GM18868 (cell line): Measurements from ENCODE around the gene ARHGAP26.

ENCODE experiments used
- ATAC-seq: cut with Tn5 transposase; IDR thresholded peaks from one replicate; pipeline ENCODE4 v1.9.1; 2021; ENCODE audit warnings: mild to moderate bottlenecking, moderate library complexity; ENCODE audit not compliant: unreplicated experiment

ARHGAP26 gene

DNA sequence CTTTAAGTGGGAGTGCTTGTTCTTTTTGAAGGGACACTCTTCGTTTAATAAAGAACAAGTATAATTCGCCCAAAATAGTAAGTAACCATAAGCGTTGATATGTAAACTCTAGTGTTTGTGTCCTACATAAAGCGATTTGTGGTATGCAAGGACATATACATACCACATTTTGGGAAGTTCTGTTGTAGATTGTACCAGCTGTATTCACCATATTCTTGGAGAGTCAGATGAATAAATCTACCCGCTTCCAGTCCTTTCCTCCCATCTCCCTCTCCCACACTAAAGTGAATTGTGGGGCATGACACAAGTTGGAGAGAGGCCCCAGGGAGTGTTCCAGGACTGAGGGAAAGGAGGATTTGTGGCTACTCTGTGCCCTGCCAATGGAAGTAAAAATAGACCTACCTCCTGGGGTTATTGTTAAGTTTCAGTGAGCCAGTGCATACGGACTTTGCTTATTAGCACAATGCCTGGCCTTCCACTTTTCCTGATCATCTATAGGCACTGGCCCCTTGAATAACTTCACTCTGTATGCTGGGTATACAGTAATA is 40.6 kb downstream of the ARHGAP26 start:
- ATAC-seq = no peak

DNA sequence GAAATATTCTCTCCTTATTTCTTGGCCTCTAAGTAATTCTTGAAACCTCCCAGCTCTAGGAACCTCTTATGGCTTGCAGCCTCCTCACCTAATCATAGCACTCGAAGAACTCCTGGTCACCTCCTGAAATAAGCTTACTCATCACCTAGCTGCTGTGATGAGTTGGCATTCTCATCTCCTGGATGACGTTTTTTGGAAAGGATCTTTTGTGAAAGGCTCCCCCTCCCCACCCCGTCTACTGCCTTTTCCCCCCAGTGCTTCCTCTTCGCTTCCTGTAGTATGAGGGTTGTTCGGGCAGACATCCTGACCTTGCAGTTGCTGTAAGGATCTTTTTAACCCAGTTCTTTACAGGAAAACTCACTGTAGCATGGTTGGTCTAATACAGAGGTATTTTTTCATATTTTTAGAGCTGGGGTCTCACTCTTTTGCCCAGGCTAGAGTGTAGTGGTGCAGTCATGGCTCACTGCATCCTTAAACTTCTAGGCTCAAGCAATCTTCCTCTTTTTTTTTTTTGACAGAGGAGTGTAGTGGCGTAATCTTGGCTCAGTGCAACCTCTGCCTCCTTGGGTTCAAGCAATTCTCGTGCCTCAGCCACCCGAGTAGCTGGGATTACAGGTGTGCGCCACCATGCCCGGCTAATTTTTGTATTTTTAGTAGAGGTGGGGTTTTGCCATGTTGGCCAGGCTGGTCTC is 41.8 kb downstream of the ARHGAP26 start:
- no peak for ATAC-seq

DNA sequence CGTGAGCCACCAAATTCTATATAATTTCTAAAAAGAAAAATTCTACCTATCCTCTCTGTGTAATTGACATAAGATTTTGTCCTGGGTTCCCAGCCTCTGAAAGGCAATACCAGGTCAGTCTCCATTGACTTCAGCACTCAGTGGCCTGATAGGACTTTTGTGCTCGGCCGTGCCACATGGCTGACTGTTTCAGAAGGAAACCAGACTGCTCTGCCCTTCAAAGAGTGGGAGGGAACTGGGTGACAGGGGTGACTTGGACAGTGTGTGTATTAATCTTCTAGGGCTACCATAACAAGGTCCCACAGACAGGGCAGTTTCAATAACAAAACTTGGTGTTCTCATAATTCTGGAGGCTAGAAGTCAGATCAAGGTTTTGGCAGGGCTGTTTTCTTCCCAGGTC is 43.0 kb downstream of the ARHGAP26 start:
- no peak for ATAC-seq

DNA sequence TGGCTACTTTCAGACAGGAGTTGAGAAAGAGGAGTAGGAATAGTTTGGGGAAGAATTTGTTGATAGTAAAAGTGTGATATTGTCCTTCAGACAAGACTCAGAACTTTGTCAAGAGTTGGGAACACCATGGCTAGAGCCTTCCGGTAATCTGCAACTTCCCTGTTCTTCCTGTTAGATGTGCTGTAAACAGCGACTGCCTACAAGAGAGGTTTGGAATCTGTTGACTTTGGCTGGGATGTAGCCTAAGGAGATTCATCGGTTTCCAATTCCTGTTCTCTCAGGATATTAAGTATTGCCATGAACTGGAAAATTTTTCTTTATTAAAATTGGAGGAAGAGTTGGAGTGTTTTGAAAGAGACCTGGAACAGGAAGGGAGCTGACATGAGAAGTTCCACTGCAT is 43.9 kb downstream of the ARHGAP26 start:
- no peak for ATAC-seq

DNA sequence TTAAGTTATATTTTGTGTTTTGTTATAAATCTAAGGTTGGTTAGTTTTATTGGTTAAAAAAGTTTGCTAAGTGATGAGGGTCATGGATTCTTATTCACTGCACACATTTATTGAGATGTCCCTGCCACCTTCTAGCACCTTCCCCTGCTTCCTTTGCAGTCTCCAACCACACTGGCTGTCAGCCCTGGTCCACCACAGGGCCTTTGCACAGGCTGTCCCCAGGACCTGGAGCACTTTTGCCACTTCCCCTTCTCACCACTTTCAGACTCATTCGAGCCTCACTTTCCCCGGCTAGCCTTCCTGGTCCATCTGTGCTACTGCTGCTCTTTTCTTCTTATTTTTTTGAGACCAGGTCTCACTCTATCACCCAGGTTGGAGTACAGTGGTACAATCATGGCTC is 45.3 kb downstream of the ARHGAP26 start:
- ATAC-seq = no peak

DNA sequence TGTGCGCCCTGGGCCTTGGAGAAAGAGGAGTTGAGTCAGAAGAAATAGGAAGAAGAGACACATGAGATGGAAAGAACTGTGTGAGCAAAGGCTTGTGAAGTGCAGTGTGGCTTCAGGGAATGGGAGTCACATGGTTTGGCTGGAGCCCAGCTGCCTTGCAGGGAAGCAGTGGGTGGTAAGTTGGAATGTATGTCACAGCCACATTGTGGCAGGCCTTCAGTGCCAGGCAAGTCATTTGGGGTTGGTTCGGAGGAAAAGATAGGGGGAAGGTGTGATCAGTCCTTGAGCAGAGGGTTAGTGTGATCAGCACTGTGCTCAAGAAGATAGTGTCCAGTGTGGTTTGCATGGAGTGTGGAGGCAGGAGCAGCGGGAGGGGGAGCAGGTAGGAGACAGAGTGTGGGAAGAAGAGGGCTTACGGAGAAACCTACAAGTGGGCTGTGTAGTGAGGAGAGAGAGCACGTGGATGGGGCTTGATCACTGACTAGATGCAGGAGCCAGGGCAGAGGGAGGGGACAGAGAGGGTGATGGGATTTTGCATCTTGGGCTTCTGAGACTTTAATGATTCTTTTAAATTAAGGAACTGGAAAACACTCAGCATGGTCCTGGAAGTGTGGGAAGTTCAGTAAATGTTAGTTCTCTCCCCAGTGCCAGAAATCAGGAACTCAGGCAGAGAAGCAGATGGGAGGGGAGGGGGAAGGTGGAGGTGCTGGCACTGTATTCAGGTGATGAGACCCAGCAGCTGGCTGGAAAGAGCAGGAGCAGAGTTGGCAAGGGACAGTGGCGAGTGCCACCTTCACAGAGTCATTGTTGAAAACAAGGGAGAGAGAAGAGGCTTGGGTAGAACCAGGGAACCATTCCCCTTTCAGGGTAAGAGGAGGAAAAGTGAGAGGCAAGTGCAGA is 46.6 kb downstream of the ARHGAP26 start:
- no peak for ATAC-seq

DNA sequence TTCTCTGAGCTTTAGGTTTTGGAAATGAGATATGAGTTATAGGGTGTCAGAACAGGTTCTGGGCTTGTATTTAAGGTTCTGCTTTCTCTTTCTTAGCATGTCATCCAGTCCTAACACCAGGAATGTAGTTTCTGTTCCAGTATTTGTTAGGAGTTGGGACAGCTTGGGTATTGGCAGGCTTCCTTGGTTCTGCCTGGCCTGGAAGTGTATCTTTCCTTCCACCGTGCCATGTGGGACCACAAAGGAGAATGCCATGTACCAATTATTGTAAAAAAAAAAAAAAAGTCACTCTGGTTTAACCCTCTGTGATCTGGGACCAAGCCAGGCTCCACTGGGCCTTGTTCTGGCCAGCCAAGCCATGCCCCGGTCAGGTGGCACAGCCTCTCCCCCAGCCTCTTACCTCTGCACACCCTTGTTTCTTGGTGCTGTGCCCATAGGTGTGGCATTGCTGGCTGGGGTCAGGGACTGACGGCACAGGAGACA is 47.8 kb downstream of the ARHGAP26 start:
- ATAC-seq = no peak

DNA sequence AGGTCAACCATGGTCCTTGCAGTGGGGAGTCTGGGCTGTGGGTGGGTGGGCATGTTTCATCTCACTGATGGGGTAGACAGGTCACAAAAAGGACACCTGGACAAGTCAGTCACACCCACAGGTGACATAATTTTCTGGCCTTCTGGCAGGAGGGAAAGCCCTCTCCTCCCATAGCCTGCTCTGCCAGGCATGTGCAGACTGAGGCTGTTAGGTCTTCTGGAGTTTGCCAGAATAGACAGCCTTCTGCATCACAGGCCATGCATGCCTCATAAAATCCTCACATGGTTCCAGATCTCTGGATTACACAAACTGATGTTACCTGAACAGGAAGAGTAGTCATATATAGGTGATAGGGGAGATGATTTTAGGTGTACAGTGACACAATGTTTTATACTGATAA is 49.1 kb downstream of the ARHGAP26 start:
- ATAC-seq = no peak

DNA sequence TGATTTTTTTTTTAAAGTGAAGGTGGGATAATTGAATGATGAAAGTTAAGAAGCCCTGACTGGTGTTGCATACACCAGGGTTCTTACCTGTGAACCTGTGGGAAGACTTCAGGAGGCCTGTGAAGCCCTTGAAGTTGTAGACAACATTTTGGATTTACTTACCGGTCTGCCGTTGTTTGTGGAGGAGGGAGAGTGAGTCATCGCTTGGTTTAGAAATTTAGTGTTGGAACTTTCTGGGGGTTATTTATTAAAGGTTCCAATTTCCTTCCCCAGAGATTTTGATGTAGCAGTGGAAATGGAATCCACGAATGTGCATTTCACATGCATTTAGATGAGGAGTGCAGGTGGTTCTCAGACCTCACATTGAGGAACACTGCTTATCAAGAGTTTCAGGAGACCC is 49.6 kb downstream of the ARHGAP26 start:
- ATAC-seq = no peak

DNA sequence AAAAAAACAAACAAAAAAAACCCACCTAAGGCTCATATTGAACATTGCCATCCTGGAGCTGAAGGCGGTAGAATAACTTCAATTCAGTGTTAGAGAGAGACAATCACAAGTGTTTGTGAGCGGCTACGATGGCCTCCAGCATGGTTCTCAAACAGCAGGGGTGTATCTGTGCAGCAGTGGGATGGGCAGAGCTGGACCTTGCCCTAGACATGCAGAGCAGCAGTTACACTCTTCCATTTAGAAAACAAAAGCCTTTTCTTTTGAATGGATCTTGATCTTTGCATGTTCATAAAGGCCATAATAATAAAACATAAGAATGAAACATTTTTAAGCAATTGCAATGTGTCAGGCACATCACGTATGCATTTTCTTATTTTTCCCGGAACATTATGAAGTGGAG is 50.3 kb downstream of the ARHGAP26 start:
- ATAC-seq = no peak

DNA sequence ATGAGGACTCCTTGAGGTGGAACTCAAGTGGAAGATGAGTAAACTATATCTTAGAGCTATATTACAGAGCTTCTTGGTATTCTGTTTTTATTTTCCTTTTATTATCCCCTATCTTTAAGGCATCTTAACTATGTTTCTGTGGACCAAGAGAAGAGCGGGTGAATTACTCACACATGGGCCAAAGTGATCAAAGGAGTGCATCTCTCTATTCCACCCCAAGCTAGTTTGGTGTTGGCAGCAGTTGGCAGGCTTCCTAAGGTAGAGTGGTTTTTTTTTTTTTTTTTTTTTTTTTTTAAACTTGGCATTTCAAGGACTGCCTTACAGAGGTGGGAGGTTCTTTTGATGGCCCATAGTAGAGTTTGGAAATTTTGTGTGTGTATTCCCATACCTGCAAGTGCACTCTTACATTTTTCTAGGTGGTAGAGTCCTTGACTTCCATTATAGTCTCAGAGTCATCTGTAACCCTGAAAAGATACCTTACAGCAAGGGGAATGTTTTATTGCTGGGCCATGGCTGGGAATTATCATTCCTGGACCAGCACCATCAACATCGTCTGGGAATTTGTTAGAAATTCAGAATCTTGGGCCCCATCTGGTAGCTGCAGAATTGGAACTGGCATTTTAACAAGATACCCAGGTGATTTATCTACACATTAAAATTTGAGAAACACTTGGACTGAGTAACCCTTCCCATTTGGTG is 51.0 kb downstream of the ARHGAP26 start:
- no peak for ATAC-seq

DNA sequence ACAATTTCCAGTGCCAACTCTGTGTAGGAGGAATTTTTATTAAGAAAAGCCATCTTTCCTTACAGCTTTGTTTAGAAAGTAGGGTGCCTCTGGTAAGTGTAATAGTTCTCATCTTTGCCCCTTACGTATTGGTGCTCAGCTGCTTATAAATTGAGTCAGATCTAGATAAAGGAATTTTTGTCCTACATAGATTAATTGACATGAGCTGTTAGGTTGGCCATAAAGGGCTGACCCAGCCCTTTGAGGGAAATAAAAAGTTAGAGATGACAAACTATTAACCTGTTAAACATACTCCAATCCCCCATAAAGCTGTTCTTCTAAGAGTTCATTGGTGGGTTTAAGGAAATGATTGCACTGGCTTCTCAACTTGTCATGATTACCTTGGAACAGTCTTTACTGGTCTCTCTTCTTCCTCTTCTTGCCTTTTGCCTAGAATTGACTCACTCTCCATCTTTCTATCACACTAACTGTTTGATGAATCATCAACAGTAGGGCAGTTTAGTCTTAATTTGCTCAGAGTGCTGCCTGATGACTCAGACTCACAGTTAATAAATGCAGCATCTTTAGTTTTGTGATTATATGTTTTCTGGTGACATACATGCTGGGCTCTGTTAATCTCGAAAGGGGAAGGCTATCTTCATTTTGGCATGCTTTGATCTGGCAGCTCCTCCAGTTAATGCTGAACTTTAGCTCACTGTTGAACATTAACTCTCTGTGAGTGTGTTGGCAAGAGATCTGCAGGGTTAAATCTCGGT is 51.7 kb downstream of the ARHGAP26 start:
- ATAC-seq = peak; percentile 64

DNA sequence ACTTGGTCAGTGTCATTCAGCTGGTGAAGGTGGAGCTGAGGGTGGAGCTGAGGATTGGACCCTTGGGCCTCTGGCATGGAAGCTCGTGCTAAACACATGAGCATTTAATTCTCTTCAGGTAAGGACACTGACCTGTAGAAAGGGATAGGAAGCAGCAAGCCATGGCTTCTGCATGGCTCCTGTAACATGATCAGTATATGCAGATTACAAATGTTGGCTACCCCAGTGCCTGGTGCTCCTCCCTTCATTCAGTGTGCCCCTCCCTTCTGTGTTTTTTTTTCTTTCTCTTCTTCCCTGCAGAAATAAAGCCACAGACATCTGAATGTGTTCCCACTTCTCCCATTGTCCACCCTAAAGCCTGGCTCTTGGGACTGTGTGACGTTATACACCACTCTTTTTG is 52.9 kb downstream of the ARHGAP26 start:
- no peak for ATAC-seq

DNA sequence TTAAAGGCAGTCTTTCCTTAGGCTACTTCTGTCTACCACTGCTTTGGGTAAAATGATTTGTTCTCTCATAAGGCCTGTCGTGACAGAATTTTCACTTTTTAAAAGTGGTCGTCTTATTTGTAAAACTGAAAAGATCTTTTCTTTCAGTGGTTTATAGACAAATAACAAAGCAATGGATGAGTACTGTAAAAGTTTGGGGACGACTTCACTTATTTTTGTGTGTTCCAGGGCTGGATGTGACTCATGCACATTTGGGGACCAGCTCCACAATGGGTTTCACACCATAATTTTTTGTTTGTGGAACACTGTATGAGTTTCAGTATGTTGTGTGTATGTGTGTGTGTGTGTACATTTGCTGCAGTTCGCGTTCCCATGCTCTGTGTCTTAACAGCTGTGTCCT is 53.6 kb downstream of the ARHGAP26 start:
- ATAC-seq = no peak

DNA sequence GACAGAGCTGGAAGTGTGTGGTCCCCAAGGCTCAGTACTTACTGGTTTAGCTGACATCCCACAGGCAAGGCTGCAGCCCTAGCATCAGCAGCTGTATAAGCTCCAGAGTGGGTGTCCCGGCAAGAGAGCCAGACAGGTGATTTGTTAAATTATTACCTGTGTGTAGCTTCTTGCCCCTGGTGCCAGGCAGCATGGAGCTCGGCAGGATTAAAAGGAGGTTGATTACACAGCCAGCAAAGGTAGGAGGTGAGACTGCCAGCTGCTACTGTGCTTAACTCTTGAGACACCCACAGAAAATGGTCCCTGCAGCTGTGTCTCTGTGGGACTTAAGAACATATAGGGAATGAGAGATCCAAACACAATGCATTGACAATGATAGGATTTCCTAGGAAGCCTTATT is 54.2 kb downstream of the ARHGAP26 start:
- no peak for ATAC-seq

DNA sequence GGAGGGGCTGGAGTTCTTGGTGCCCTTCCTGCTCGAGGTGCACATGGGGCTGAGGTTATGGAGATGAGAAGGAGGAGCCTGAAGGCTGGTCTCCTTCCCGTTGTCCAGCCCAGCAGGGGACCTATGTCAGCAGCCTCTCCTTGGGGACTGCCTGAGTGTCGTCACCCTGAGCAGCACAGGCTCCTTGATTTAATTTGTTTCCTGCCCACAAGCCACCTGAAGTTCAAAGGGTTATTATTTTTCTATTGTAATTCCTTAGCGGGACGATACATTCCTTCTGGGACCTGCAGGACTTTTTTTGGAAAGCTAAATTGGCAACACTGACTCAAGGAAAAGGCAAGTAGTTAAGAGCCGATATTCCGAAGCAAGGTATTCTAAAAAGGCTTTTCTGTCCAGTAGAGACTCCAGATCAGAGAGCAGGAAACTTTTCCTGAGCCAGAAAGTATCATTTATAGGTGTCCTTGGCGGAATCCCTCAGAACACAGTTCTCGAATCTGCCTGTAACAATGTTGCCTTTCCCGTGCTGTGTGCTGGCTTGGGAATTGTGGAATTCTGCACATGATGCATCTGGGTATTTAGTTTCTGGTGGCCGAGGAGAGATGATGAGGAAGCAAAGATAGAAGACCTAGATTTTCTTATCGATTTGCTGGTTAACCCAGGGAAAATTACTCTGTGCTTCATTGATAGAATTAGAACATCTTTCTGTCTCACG is 55.4 kb downstream of the ARHGAP26 start:
- ATAC-seq = no peak

DNA sequence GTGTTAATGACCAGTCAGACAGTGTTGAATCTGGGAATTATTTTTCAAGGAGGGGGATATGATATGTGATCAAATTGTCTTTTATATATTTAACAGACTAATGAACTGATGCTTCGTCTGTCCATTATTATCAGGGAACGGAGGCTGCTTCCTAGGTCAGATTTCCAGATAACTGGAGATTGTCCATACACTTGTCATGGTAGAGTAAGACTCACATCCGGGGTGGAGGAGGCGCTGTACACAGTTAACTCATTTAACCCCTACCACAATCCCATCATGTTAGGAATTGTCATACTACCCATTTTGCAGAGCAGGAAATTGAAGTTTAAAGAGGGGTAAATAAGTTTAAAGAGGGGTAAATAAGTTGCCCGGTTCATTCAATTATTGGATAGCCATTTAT is 55.9 kb downstream of the ARHGAP26 start:
- ATAC-seq = no peak

DNA sequence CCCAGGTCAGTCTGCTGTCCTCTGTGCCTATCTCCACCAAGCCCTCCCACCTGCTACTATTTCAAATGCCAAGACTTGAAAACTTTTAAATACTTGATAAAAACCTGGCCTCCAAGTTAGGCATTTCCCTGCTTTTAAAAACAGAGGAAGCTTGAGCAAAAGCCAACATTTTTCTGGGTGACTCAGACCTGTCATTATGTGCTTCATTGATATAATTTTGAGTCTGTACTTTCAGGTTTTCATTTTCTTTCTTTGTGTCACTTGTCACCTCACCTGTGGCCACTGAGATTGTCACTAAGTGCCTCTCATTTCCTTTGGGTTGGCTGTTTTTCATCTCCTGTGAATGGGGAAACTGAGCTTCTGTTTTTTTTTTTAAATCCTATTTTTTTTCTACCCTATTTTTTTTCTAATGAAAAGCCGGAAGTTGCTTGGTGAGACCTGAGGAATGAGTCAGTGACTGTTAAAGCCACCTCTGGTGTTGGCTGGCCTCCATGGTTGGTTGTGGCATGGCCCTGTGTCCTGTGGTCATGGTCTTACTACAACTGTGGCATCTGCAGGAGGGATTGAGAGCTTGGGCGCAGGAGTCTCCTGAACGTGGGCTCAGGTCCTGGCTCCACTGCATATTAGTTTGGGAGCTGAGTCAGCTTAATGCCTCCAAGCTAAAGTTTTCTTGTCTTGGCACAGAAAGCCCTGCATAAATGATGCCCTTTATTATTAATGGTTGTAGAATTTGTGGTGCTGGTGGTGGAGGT is 56.7 kb downstream of the ARHGAP26 start:
- ATAC-seq = peak; percentile 47

DNA sequence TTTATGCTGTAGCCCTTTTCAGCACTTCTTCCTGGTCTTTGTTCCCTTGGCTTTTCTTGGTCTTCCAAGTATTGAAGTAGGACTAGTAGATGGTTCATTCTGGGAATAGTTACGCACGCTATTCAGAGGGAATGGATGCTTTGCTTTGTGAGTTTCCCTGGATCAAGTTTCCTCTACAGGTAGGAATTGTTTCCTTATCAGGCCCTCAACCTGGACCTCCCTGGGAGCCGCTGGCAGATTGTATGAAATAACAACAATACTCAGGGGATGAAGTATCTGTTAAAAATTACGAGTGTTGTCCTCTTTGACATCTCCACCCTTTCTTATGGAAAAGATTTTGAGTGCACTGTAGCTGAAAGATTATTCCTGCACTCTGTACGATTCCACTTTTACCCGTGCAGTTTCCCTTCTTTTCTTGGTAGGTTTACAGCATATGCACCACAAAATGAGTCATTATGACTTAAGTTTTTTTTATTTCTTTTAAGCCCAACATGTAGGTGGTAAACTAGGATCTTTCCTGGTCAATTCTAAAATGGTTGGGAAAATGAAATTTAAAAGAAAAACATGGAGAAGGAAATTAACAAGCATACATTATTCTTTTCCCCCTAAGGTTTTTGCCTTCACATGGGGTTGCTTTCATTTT is 57.9 kb downstream of the ARHGAP26 start:
- no peak for ATAC-seq
